KOPT-K1 (cell line): ENCODE measurements around the gene TCTA.
"Not testable (repeated sequence)": the region's sequence is repeated elsewhere in the genome, so short reads cannot be mapped to it uniquely, and the experiment has no call there.

Experiments used
- H3K27ac ChIP-seq: fragments of 200-600 bp; sonication (generic); 2 replicates; pipeline ENCODE4 v1.5.1; 2016; ENCODE audit warnings: antibody characterized with exemption, mild to moderate bottlenecking, low read depth, low read length; ENCODE audit not compliant: poor library complexity, severe bottlenecking
- H3K36me3 ChIP-seq: fragments of 200-600 bp; sonication (generic); 2 replicates; pipeline ENCODE4 v1.5.1; 2017; ENCODE audit warnings: antibody characterized with exemption, mild to moderate bottlenecking, low read length, moderate library complexity; ENCODE audit not compliant: insufficient read depth
- H3K9me3 ChIP-seq: fragments of 200-600 bp; sonication (generic); 2 replicates; pipeline ENCODE4 v1.5.1; 2017; ENCODE audit warnings: antibody characterized with exemption, low read length, mild to moderate bottlenecking; ENCODE audit not compliant: insufficient read depth, poor library complexity, severe bottlenecking

TCTA gene, protein sequence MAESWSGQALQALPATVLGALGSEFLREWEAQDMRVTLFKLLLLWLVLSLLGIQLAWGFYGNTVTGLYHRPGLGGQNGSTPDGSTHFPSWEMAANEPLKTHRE

DNA sequence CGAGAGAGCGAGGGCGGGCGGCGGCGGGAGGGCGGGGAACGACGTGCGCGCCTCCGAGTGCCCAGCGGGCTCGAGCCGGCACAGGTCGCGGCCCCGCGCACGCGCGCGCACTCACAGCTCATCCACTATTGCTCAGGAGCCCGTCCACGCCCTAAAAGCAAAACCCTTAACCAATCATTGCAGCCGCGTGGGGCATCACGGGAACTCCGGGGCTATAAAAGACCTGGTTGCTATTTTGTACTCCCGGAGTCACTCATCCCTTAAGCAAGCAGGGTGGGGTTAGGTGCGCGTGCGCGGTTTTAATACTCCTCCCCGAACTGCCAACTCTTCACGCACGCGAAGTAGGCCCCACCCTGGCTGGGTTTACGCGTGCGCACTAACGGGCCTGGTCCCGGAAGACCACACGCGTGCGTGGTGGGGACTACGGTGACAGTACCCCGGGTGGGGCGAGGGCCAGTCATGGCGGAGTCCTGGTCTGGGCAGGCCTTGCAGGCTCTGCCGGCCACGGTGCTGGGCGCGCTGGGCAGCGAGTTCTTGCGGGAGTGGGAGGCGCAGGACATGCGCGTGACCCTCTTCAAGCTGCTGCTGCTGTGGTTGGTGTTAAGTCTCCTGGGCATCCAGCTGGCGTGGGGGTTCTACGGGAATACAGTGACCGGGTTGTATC lies at the start of gene TCTA, which contains the start of gene RHOA:
TSS of gene TCTA (plus strand) at position 456 of the 664 bp plus-strand sequence. CDS start at position 460, 4 bp downstream.
TSS of gene RHOA (minus strand) at position 9 of the 664 bp plus-strand sequence. CDS start 36,387 bp downstream, outside the sequence.
- Histone ChIP-seq H3K36me3 (peaks cover 6% of the 10 kb centered on the region; the same call in 1 of the 2 replicates), H3K27ac (peak within 1 kb of the TSS; percentile 83), H3K9me3 (no peaks in the 10 kb centered on the region)

DNA sequence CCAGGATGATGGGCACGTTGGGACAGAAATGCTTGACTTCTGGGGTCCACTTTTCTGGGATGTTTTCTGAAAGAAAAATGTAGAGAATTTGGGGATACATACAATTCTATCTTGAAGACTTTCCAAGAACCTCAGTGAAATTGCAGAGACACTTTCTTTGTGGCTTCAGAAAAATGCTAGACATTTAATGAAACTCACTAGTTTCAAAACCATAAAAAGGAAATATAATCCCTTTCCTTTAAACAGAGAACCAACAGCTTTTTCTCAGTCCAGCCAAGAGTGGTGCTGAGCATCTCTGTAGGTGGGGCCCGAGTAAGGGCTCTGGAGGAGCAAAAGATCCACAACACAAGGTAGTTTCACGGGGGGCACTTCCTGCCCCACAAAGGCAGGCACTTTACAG lies 49.7 kb upstream of the TCTA start:
- Histone ChIP-seq H3K27ac (peak overlapping the region; percentile 32), H3K36me3 (peaks cover 88% of the 10 kb centered on the region), H3K9me3 (no peaks in the 10 kb centered on the region)

DNA sequence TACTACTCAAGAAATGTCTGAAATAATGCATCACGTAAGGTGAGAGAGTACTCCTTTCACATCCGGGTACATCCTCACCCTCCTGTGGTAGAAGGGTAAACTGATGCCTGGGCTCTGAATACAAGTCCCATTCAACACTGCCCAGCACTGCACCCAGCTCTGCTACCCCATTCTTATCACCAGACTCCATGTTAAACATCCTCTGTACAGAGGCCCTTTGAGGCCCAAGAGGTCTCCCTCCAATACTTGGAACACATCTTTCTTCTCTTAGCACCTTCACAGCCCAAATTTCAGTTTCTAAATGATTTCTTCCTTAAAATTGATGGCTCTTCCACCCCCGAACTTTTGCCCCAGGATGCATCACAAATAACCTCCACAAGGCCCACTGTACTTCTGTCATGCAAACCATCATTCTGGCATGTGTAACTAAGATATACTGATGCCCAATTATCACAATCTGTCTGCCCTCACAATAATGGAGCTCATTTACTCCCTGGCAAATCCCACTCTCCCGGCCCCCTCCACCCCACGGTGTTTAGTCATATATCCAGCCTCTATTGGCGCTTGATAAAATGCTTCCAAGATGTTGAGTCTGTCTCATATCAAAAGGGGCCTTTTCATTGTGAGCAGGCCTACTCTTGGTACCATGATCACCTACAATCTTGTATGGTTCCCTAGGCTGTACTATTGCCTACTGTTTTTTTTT lies 41.5 kb upstream of the TCTA start:
- Histone ChIP-seq H3K36me3 (peaks cover 96% of the 10 kb centered on the region), H3K9me3 (no peaks in the 10 kb centered on the region), H3K27ac (no peak overlapping the region)

DNA sequence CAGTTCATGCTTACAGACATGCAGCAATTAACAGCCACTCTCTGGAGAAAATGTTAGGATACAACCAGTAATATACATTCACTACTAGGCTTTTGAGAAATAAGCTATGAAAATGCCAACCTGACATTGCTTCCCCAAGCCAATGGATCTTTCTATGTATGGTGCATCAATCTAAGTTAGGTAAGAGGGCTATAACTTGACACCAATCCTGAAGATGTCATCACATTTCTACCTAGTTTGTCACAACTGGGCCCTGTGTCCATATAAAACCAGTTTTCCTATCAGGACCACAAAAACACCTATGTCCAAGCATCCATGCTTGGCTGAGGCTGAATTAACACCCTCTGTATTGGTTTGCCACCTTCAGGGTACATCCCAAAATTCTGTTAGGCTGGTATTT lies 40.3 kb upstream of the TCTA start:
- Histone ChIP-seq H3K9me3 (no peaks in the 10 kb centered on the region), H3K36me3 (peaks cover 87% of the 10 kb centered on the region), H3K27ac (no peak overlapping the region)

DNA sequence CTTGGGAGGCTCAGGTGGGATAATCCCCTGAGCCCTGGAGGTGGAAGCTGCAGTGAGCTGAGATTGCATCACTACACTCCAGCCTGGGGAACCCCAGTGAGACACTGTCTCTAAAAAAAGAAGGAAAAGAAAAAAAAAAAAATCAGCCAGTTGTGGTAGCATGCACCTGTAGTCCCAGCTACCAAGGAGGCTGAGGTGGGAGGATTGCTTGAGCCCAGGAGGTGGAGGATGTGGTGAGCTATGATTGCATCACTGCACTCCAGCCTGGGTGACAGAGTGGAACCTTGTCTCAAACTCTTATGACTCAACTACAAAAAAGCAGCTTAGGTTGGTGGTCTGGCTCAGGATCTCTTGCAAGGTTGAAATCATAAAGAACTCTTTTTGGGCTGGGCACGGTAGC lies 34.7 kb upstream of the TCTA start:
- Histone ChIP-seq H3K36me3 (peaks cover 35% of the 10 kb centered on the region), H3K9me3 (no peaks in the 10 kb centered on the region), H3K27ac (no peak overlapping the region)

DNA sequence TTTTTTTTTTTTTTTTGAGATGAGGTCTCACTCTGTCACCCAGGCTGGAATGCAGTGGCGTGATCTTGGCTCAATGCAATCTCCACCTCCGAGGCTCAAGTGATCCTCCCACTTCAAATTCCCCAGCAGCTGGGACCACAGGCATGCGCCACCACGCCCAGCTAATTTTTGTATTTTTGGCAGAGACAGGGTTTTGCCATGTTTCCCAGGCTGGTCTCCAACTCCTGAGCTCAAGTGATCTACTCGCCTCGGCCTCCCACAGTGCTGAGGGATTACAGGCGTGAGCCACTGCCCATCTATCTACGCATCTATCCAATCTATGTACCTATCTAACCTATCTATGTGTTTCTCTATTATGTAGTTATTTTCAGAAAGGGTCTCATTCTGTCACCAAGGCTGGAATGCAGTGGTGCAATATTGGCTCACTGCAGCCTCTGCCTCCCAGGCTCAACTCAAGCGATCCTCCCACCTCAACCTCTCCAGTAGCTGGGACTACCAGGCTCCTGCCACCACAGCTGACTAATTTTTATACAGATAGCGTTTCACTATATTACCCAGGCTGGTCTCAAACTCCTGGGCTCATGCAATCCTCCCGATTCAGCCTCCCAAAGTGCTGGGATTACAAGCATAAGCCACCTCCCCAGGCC lies 33.9 kb upstream of the TCTA start:
- H3K9me3 ChIP-seq, result no peaks in the 10 kb centered on the region
- peaks cover 26% of the 10 kb centered on the region for H3K36me3 ChIP-seq
- H3K27ac ChIP-seq, result no peak overlapping the region

DNA sequence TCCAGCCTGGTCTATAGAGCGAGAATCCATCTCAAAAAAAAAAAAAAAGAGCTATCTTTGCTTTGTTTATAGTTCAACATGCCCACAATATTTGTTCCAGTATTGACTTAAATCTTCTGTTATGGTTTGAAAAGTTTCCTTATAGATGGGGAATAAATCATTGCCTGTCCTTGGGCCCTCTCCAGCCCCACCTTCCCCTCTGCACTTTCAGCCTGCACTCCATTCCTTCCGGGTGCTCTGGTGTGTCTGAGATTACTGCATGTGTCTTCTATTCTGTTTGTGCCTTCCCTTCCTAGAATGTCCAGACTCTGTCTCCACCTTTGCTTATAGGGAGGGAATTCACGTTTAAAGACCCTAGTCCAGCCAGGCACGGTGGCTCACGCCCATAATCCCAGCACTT lies 28.8 kb upstream of the TCTA start:
- Histone ChIP-seq H3K36me3 (peaks cover 8% of the 10 kb centered on the region; the same call in 1 of the 2 replicates), H3K9me3 (no peaks in the 10 kb centered on the region), H3K27ac (no peak overlapping the region)

DNA sequence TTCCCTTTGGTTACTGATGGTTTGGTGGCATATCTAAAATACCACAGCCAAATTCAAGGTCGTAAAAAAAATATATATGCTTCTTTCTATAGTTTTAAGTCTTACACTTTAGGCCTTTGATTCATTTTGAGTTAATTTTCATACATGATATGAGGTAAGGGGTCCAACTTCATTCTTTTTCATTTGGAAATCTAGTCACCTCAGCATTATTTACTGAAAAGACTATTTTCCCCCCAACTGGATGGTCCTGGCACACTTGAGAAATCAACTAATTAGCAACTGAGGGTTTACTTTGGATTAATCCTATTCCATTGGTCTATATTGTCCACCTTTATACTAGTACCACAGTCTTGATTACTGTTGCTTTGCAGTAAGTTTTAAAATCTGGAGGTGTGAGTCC lies 26.6 kb upstream of the TCTA start:
- H3K36me3 ChIP-seq, result peaks cover 25% of the 10 kb centered on the region; the same call in 1 of the 2 replicates
- H3K27ac ChIP-seq, result no peak overlapping the region
- no peaks in the 10 kb centered on the region for H3K9me3 ChIP-seq

DNA sequence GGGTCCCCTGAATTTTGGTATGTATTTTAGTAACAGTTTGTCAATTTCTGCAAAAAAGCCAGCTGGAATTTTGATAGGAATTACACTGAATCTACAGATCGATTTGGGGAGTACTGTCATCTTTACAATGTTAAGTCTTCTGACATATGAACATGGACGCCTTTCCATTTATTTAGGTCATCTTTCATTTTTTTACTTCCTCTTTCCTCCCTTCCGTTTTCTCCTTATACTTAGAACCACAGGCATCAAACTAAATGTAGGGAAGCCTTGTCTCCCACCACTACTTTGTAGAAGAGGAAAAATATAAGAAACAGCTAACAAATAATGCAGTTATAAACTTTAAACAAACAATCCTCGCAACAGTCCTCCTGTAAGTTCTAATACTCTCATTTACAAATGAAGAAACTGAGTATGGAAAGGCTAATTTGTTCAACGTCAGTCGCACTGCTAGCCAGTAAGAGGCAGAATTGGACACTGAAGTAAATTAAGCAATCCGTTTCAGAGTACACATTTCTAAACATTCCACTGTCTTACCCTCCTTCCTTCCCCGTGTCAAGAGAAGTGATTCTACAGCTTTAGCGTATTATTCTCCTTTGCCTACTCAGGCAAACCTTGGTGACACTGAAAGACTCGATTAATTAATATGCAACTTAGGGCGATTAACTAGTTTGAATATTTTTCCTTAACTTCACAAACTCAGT lies 26.0 kb upstream of the TCTA start:
- H3K27ac ChIP-seq, result no peak overlapping the region
- H3K9me3 ChIP-seq, result no peaks in the 10 kb centered on the region
- H3K36me3 ChIP-seq, result peaks cover 25% of the 10 kb centered on the region; the same call in 1 of the 2 replicates

DNA sequence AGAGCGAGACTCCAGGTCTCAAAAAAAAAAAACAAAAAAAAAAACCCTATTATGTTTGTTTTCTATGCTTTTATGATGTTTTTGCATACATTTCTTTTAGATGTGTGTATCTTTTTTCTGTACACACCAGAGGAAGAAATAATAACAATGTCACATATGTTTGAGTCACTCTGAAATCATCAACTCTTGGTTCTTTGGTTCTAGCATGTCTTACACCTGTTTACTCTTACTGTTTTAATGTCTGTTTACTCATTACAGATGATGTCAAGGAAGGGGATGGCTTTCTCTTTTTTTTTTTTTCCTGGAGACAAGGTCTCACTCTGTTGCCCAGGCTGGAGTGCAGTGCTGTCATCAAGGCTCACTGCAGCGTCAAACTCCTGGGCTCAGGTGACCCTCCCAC lies 24.5 kb upstream of the TCTA start:
- H3K9me3 ChIP-seq, result no peaks in the 10 kb centered on the region
- peaks cover 25% of the 10 kb centered on the region; the same call in 1 of the 2 replicates for H3K36me3 ChIP-seq
- no peak overlapping the region for H3K27ac ChIP-seq

DNA sequence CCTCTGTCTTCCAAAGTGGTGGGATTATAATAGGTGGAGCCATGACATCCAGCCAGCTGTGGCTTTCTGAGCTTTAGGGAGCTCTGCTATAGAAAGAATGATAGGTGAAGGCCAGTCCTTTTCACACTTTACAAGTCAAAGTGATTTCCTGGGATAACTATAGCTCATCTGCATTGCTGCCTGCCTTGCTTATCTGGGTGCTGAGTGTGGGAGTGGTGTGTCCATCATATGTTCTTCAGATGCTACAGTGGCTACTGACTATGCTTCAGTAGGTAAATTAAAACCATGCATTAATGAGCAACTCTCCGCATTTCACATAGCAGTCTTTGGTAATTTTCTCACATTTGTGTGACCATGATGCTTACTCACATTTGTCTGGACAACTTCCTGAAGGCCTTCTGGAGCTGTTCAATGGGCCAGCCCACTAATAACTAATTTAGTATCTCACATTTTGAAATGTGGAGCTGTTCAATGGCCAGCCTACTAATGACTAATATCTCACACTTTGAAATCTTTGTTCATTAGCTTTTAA lies 23.9 kb upstream of the TCTA start:
- Histone ChIP-seq H3K9me3 (no peaks in the 10 kb centered on the region), H3K27ac (no peak overlapping the region), H3K36me3 (peaks cover 31% of the 10 kb centered on the region; the same call in 1 of the 2 replicates)

DNA sequence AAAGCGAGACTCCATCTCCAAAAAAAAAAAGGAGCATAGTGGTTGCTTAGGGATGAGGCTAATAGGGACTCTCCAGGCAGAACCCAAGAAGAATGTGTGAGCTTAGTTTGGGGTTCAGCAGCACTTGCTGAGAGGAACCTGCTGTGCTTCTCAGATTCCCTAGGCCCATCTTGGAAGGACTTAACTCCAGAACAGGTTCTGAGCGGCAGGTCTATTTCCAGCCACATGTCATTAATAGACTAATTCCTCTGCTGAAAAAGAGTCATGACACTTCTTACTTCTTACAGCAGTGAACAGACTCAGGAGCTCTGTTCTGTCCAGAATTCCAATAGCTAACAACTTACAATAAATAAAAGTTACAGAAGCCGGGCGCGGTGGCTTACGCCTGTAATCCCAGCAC lies 22.9 kb upstream of the TCTA start:
- Histone ChIP-seq H3K36me3 (peaks cover 36% of the 10 kb centered on the region), H3K27ac (no peak overlapping the region), H3K9me3 (no peaks in the 10 kb centered on the region)

DNA sequence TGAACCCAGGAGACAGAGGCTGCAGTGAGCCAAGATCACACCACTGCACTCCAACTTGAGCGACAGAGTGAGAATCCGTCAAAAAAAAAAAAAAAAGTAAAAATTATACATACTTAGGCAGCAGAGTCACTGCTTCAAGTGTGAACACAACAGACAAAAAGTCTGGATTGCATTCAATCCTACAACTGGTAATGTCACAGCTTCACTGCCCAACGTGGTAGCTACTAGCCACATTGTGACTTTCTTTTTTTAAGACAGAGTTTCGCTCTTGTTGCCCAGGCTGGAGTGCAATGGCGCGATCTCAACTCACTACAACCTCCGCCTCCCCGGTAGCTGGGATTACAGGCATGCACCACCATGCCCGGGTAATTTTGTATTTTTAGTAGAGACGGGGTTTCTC lies 20.9 kb upstream of the TCTA start:
- H3K36me3 ChIP-seq, result peaks cover 56% of the 10 kb centered on the region
- not testable (repeated sequence) for H3K27ac ChIP-seq, H3K9me3 ChIP-seq

DNA sequence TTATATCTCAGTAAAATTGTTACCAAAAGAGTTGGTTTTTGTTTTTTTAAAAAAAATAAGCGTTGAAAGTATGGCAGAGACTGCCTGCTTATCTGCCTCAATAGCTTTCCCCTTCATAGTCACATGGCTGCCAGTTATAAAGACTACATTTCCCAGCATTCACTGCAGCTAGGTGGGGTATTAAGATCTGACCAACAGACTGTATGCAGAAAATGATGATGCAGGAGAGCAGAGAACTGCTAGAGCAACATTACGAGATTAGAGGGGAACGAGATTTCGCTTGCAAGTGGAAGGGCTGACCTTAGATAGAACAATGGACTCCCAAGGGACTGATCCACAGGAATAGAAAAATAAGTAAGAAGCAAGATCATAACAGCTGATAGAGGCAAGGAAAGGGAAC lies 14.8 kb upstream of the TCTA start:
- Histone ChIP-seq H3K36me3 (peaks cover 72% of the 10 kb centered on the region), H3K27ac (no peak overlapping the region), H3K9me3 (no peaks in the 10 kb centered on the region)
